Calu3 (cell line): ENCODE data around the gene ATG101. TPM values are rescaled to one million over a fixed set of nuclear protein-coding genes. Genes with fewer than 3 reads are reported as not detected.

Source experiments
- BruUV-seq: library from RNA; stranded (reverse); fragments of 400-500 nt; replicated peaks from 2 replicates; lab custom pipeline; 2021; lab: Mats Ljungman, UMichigan
- CTCF ChIA-PET: fragments of 300-600 bp; sonication (Branson Sonifier 250); formaldehyde crosslinking; loops from one replicate; lab custom pipeline; 2022; ENCODE audit warnings: antibody characterized with exemption; lab: Charles Lee
- DNase-seq: peaks from one replicate; pipeline ENCODE4 v3.0.0; 2022
- H3K27ac Mint-ChIP-seq: one replicate; pipeline ENCODE4 v1.8.0; 2022; ENCODE audit warnings: mixed read lengths; ENCODE audit not compliant: unreplicated experiment
- H3K27me3 Mint-ChIP-seq: one replicate; pipeline ENCODE4 v1.8.0; 2022; ENCODE audit warnings: mixed read lengths; ENCODE audit not compliant: unreplicated experiment
- H3K36me3 Mint-ChIP-seq: one replicate; pipeline ENCODE4 v1.8.0; 2022; ENCODE audit warnings: mild to moderate bottlenecking, moderate library complexity, mixed read lengths; ENCODE audit not compliant: insufficient read depth, unreplicated experiment
- H3K4me1 Mint-ChIP-seq: one replicate; pipeline ENCODE4 v1.8.0; 2022; ENCODE audit warnings: mild to moderate bottlenecking, low read depth, mixed read lengths; ENCODE audit not compliant: unreplicated experiment
- H3K4me3 Mint-ChIP-seq: one replicate; pipeline ENCODE4 v1.8.0; 2022; ENCODE audit warnings: mild to moderate bottlenecking, low read depth, moderate library complexity, mixed read lengths; ENCODE audit not compliant: unreplicated experiment
- H3K9me3 Mint-ChIP-seq: one replicate; pipeline ENCODE4 v1.8.0; 2022; ENCODE audit warnings: low read depth, mixed read lengths; ENCODE audit not compliant: unreplicated experiment
- CTCF ChIP-seq: fragments of 200-600 bp; IDR thresholded peaks from one replicate; pipeline ENCODE4 v1.8.0; 2022; ENCODE audit warnings: antibody characterized with exemption; ENCODE audit not compliant: unreplicated experiment
- intact Hi-C: fragments of 100-400 bp; cut with micrococcal nuclease; formaldehyde crosslinking; loops from one replicate; pipeline ENCODE4 v1.10.0; 2022; ENCODE audit not compliant: unreplicated experiment
- total RNA-seq: library from RNA; stranded (reverse); gene quantifications from 2 replicates; pipeline ENCODE4 v1.2.3, GENCODE V29; 2022

ATG101 gene
- total RNA-seq, 1 experiment from 2014 or later, result 32.8 TPM

GRCh38 chr12:52121824-52122539 lies 52.2 kb downstream of the ATG101 start:
- Mint-ChIP-seq H3K27ac (no peak overlapping the region), H3K27me3 (peaks cover 27% of the 10 kb centered on the region), H3K36me3 (peaks cover 10% of the 10 kb centered on the region), H3K4me1 (peaks cover 16% of the 10 kb centered on the region), H3K4me3 (no peak overlapping the region), H3K9me3 (no peaks in the 10 kb centered on the region)
- CTCF ChIA-PET, result interaction anchor here (0.6 to 1.5 kb wide), 2 partner anchors 97 to 489 kb away, joined by 3 to 10 read pairs; no protein-coding TSS in a partner anchor
- no TSS peak for BruUV-seq
- intact Hi-C loops, result no loop called here
- DNase-seq, result peak; percentile 65
- TF ChIP-seq CTCF, result no peak

DNA sequence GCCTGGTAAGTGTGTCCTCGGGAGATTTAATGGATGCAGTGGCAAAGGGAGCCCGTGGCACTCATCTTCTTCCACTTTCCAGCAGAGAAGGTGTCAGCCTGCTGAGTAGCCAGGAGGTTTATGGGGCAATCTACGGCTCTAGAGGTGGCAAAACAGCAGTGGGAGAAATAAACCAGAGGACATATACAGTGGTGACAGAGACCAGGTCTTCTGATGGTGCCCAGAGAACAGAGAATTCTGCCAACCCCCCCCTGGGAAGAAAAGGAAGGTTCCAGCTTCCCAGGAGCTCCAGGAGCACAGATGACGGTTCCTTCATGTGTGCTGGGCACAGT lies 52.7 kb downstream of the ATG101 start:
- intact Hi-C loops, result no loop called here
- Mint-ChIP-seq H3K36me3 (peaks cover 10% of the 10 kb centered on the region), H3K4me3 (no peak overlapping the region), H3K9me3 (no peaks in the 10 kb centered on the region), H3K27ac (no peak overlapping the region), H3K27me3 (peaks cover 32% of the 10 kb centered on the region), H3K4me1 (peaks cover 16% of the 10 kb centered on the region)
- TF ChIP-seq CTCF, result no peak
- CTCF ChIA-PET, result no interaction called here
- no peak for DNase-seq
- no TSS peak for BruUV-seq

GRCh38 chr12:52122904-52123303 lies 53.1 kb downstream of the ATG101 start:
- Mint-ChIP-seq H3K27me3 (peaks cover 36% of the 10 kb centered on the region), H3K4me3 (no peak overlapping the region), H3K4me1 (peaks cover 16% of the 10 kb centered on the region), H3K36me3 (peaks cover 10% of the 10 kb centered on the region), H3K27ac (no peak overlapping the region), H3K9me3 (no peaks in the 10 kb centered on the region)
- TF ChIP-seq CTCF, result no peak
- no peak for DNase-seq
- intact Hi-C loops, result no loop called here
- CTCF ChIA-PET, result no interaction called here
- no TSS peak for BruUV-seq

- no peak overlapping the region for H3K4me3 Mint-ChIP-seq
- H3K36me3 Mint-ChIP-seq, result peaks cover 10% of the 10 kb centered on the region
- DNase-seq, result no peak
- TF ChIP-seq CTCF, result no peak
- H3K27ac Mint-ChIP-seq, result no peak overlapping the region
- H3K4me1 Mint-ChIP-seq, result peaks cover 16% of the 10 kb centered on the region
- intact Hi-C loops, result no loop called here
- CTCF ChIA-PET, result interaction anchor here (0.6 to 1.5 kb wide), 4 partner anchors 31 to 393 kb away, joined by 3 to 4 read pairs (median 4); no protein-coding TSS in a partner anchor
- peaks cover 38% of the 10 kb centered on the region for H3K27me3 Mint-ChIP-seq
- H3K9me3 Mint-ChIP-seq, result no peaks in the 10 kb centered on the region
- no TSS peak for BruUV-seq
Measured at GRCh38 chr12:52123487-52124186, 53.9 kb downstream of the ATG101 start.
